Measurements from ENCODE around the gene SEC24D.

Gene SEC24D

DNA sequence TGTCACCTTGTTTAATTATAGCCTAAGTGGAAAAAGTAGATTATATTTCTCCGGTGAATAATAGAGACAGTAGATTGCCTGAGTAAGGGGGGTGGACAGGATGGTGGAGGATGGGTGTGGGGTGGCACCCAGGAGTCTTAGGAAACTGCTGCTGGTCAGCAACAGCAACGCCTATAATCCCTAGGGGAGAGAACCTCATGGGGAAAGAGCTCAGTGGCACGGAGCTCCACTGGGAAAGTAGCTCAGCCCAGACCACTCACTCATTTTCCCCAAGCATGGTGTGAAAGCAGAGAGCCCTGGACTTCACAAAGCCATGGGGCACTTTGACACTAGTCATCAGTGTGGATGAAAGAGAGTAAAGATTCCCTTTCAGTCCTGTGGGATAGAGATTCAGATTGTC lies 119.6 kb downstream of the SEC24D start:
- peak; percentile 42 for DNase-seq (ENCODE audit: low read depth)
- no peak overlapping the region for H3K4me3 ChIP-seq (ENCODE audit: low read depth, low read length)
- no peak for TF ChIP-seq POLR2A (IDR thresholded peaks at IDR 0.05; ENCODE audit: extremely low read depth, insufficient read length)
- no peak for TF ChIP-seq MYC (IDR thresholded peaks at IDR 0.05; ENCODE audit: low read depth, low read length)
- TF ChIP-seq, protein P1, sequence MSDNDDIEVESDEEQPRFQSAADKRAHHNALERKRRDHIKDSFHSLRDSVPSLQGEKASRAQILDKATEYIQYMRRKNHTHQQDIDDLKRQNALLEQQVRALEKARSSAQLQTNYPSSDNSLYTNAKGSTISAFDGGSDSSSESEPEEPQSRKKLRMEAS (IDR thresholded peaks at IDR 0.05; ENCODE audit: low read depth, low read length) = no peak
- TF ChIP-seq, protein P2, sequence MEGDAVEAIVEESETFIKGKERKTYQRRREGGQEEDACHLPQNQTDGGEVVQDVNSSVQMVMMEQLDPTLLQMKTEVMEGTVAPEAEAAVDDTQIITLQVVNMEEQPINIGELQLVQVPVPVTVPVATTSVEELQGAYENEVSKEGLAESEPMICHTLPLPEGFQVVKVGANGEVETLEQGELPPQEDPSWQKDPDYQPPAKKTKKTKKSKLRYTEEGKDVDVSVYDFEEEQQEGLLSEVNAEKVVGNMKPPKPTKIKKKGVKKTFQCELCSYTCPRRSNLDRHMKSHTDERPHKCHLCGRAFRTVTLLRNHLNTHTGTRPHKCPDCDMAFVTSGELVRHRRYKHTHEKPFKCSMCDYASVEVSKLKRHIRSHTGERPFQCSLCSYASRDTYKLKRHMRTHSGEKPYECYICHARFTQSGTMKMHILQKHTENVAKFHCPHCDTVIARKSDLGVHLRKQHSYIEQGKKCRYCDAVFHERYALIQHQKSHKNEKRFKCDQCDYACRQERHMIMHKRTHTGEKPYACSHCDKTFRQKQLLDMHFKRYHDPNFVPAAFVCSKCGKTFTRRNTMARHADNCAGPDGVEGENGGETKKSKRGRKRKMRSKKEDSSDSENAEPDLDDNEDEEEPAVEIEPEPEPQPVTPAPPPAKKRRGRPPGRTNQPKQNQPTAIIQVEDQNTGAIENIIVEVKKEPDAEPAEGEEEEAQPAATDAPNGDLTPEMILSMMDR (IDR thresholded peaks at IDR 0.05; ENCODE audit: low read depth, low read length) = no peak

DNA sequence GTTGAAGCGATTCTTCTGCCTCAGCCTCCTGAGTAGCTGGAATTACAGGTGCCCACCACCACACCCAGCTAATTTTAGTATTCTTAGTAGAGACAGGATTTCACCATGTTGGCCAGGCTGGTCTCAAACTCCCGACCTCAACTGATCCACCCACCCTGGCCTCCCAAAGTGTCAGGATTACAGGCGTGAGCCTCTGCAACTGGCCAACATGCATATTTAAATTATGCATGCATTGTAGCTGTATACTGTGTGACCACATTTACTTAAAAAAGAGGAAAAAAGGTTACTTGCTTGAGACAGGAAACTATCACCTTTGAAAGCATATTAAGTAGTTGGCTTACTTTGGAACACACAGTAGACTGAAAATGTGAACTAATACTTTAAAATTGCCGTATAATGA lies 121.2 kb downstream of the SEC24D start:
- H3K4me3 ChIP-seq (ENCODE audit: low read depth, low read length) = no peak overlapping the region
- no peak for TF ChIP-seq POLR2A (IDR thresholded peaks at IDR 0.05; ENCODE audit: extremely low read depth, insufficient read length)
- TF ChIP-seq MYC (IDR thresholded peaks at IDR 0.05; ENCODE audit: low read depth, low read length) = no peak
- TF ChIP-seq, protein P1 (IDR thresholded peaks at IDR 0.05; ENCODE audit: low read depth, low read length) = no peak
- TF ChIP-seq, protein P2 (IDR thresholded peaks at IDR 0.05; ENCODE audit: low read depth, low read length) = no peak
- DNase-seq (ENCODE audit: low read depth) = no peak

DNA sequence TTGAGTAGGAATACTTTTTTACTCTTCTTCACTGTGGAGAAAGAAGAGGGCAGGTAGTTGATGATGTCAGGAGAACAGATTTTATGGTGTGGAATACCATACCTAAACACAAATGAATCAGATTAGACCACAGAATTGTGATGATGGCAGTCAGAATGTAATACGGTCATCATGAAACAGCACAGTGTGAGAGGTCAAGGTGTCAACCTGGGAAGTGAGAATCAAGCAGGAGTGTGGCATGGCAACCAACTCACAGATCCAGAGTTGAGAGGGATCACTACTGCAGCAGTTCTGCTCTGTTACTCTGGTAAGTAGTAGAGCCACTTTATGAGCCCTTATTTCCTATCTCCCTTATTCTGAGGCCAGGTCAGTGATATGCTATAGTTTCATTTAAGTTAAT lies 123.1 kb downstream of the SEC24D start:
- TF ChIP-seq, protein P2 (IDR thresholded peaks at IDR 0.05; ENCODE audit: low read depth, low read length) = no peak
- TF ChIP-seq MYC (IDR thresholded peaks at IDR 0.05; ENCODE audit: low read depth, low read length) = no peak
- no peak for TF ChIP-seq POLR2A (IDR thresholded peaks at IDR 0.05; ENCODE audit: extremely low read depth, insufficient read length)
- DNase-seq (ENCODE audit: low read depth) = no peak
- H3K4me3 ChIP-seq (ENCODE audit: low read depth, low read length) = no peak overlapping the region

DNA sequence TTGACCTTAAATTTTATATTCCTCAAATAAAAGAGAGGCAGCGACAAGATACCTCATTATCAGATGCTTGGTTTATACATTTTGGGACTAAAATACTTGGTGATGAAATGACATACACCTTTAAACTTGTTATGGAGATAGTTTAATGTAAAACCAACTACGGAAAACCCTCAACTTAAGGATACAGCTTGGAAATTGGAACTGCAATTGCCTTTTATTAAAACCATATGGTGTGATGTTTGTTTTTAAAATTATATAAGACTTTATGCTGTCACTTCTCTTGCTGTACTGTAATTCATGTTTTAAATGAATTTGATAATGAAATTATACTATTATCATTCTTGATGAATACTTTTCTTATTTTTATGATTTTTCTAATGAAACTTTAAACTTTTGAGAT lies 124.9 kb downstream of the SEC24D start:
- H3K4me3 ChIP-seq (ENCODE audit: low read depth, low read length) = no peak overlapping the region
- no peak for DNase-seq (ENCODE audit: low read depth)
- TF ChIP-seq, protein P2 (IDR thresholded peaks at IDR 0.05; ENCODE audit: low read depth, low read length) = no peak

DNA sequence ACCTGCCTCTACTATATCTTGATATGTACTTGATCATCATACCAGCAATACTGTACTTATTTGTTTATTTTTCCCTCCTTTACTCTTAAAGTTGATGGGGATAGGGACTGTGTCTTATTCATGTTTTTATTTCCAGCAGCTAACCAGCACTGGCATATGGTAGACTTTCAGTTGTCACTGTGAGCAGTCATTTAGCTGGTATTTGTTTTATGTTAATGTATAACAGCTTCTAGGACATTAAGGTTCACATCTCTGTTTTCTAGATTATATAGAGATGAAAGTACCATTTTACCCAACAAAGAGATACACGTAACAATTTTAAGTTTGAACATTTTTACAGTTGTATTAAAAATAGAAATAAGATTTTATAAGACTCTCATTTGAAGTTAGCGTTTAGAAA lies 132.8 kb downstream of the SEC24D start:
- no peak for DNase-seq (ENCODE audit: low read depth)

More for the DNA sequence above, 132.8 kb downstream of the SEC24D start:
- TF ChIP-seq, protein P2 (IDR thresholded peaks at IDR 0.05; ENCODE audit: low read depth, low read length) = no peak
- TF ChIP-seq, protein P1 (IDR thresholded peaks at IDR 0.05; ENCODE audit: low read depth, low read length) = no peak
- TF ChIP-seq POLR2A (IDR thresholded peaks at IDR 0.05; ENCODE audit: extremely low read depth, insufficient read length) (no peak), MYC (IDR thresholded peaks at IDR 0.05; ENCODE audit: low read depth, low read length) (no peak)
- no peak overlapping the region for H3K4me3 ChIP-seq (ENCODE audit: low read depth, low read length)
